Smooth muscle cell (in vitro differentiated cells): ENCODE data around the gene ASB18. TPM values are rescaled to one million over a fixed set of nuclear protein-coding genes. Genes with fewer than 3 reads are reported as not detected.

Experiments used
- DNase-seq: peaks from one replicate; lab custom pipeline; 2025; ENCODE audit not compliant: unreplicated experiment; lab: John Stamatoyannopoulos, UW
- H2AFZ ChIP-seq: fragments of 200-600 bp; sonication (generic); 2 replicates; pipeline ENCODE4 v1.6.0; 2016; ENCODE audit warnings: antibody characterized with exemption, low read depth, mild to moderate bottlenecking
- H3F3A ChIP-seq: fragments of 200-600 bp; sonication (generic); 2 replicates; pipeline ENCODE4 v1.6.0; 2017; ENCODE audit warnings: antibody characterized with exemption, low read depth
- H3K27ac ChIP-seq: fragments of 200-600 bp; sonication (generic); 2 replicates; pipeline ENCODE4 v1.5.1; 2016; ENCODE audit warnings: low read depth, mild to moderate bottlenecking
- H3K27me3 ChIP-seq: fragments of 200-600 bp; sonication (generic); 2 replicates; pipeline ENCODE4 v1.6.1; 2016; ENCODE audit warnings: low read depth, mild to moderate bottlenecking
- H3K36me3 ChIP-seq: fragments of 200-600 bp; sonication (generic); 2 replicates; pipeline ENCODE4 v1.5.1; 2016; ENCODE audit warnings: low read depth
- H3K4me1 ChIP-seq: fragments of 200-600 bp; sonication (generic); 2 replicates; pipeline ENCODE4 v1.5.1; 2016; ENCODE audit warnings: low read depth
- H3K4me2 ChIP-seq: fragments of 200-600 bp; sonication (generic); 2 replicates; pipeline ENCODE4 v1.6.0; 2016; ENCODE audit warnings: mild to moderate bottlenecking
- H3K4me3 ChIP-seq: fragments of 200-600 bp; sonication (generic); 2 replicates; pipeline ENCODE4 v1.5.1; 2016; ENCODE audit warnings: mild to moderate bottlenecking
- H3K79me2 ChIP-seq: fragments of 200-600 bp; sonication (generic); 2 replicates; pipeline ENCODE4 v1.6.0; 2016; ENCODE audit warnings: low read depth, mild to moderate bottlenecking
- H3K9ac ChIP-seq: fragments of 200-600 bp; sonication (generic); 2 replicates; pipeline ENCODE4 v1.6.0; 2016; ENCODE audit warnings: low read depth
- H3K9me3 ChIP-seq: fragments of 200-600 bp; sonication (generic); replicated peaks from 2 replicates; pipeline ENCODE4 v1.5.1; 2016; ENCODE audit warnings: low read depth
- H4K20me1 ChIP-seq: fragments of 200-600 bp; sonication (generic); 2 replicates; pipeline ENCODE4 v1.6.0; 2016; ENCODE audit warnings: low read depth
- CTCF ChIP-seq: fragments of 200-600 bp; sonication (generic); IDR thresholded peaks from 2 replicates; pipeline ENCODE4 v1.5.1; 2017; ENCODE audit warnings: borderline replicate concordance, mild to moderate bottlenecking, antibody characterized with exemption; ENCODE audit not compliant: insufficient read depth, poor library complexity, severe bottlenecking
- WGBS: methylation state at CpG from one replicate; pipeline ENCODE4 v1.1.7; 2016; ENCODE audit warnings: low lambda C conversion rate; 5-methylcytosine and 5-hydroxymethylcytosine counted together
- polyA plus RNA-seq: library from polyadenylated mRNA; unstranded; fragments of >200 nt; fragmentation: Nextera tagmentation; extraction: Ambion mirVana; gene quantifications from 2 replicates; pipeline ENCODE4 v1.2.1, GENCODE V29; 2016
- total RNA-seq: library from RNA; depleted of rRNA; stranded (reverse); fragments of >200 nt; gene quantifications from 2 replicates; pipeline ENCODE4 v1.2.3, GENCODE V29; 2014

The ASB18 gene
- total and polyA plus RNA-seq, 2 experiments from 2014 or later: 0.05 TPM; not detected in 1

- no peak for TF ChIP-seq CTCF
- no peak overlapping the region for H3K4me3 ChIP-seq
- no peaks in the 10 kb centered on the region for H4K20me1 ChIP-seq
- no peak overlapping the region for H3K4me2 ChIP-seq
- H3F3A ChIP-seq: no peaks in the 10 kb centered on the region
- H3K79me2 ChIP-seq: no peaks in the 10 kb centered on the region
- no peak overlapping the region for H2AFZ ChIP-seq
- H3K4me1 ChIP-seq: no peaks in the 10 kb centered on the region
- no peak for DNase-seq
- no peak overlapping the region for H3K27ac ChIP-seq
- no peaks in the 10 kb centered on the region for H3K9me3 ChIP-seq
- no peaks in the 10 kb centered on the region for H3K36me3 ChIP-seq
- H3K27me3 ChIP-seq: peaks cover 4% of the 10 kb centered on the region
- H3K9ac ChIP-seq: no peak overlapping the region
- 71% methylated on average over 12 of the region's 12 CpGs for WGBS
Observed at GRCh38 chr2:236195726-236196125, 68.5 kb downstream of the ASB18 start.

GRCh38 chr2:236194786-236195185 is 69.4 kb downstream of the ASB18 start:
- no peaks in the 10 kb centered on the region for H3K9me3 ChIP-seq
- H3K27me3 ChIP-seq: no peaks in the 10 kb centered on the region
- H2AFZ ChIP-seq: no peak overlapping the region
- TF ChIP-seq CTCF: no peak
- H3K4me3 ChIP-seq: no peak overlapping the region
- DNase-seq: no peak
- no peaks in the 10 kb centered on the region for H3K79me2 ChIP-seq
- WGBS: 95% methylated on average over 12 of the region's 12 CpGs
- H3K36me3 ChIP-seq: no peaks in the 10 kb centered on the region
- no peak overlapping the region for H3K4me2 ChIP-seq
- H3K4me1 ChIP-seq: no peaks in the 10 kb centered on the region
- no peaks in the 10 kb centered on the region for H4K20me1 ChIP-seq
- no peak overlapping the region for H3K9ac ChIP-seq
- no peaks in the 10 kb centered on the region for H3F3A ChIP-seq
- no peak overlapping the region for H3K27ac ChIP-seq

GRCh38 chr2:236193026-236193425 is 71.2 kb downstream of the ASB18 start:
- H3K79me2 ChIP-seq: no peaks in the 10 kb centered on the region
- no peaks in the 10 kb centered on the region for H3K9me3 ChIP-seq
- no peak overlapping the region for H3K27ac ChIP-seq
- no peaks in the 10 kb centered on the region for H3K27me3 ChIP-seq
- no peak overlapping the region for H3K9ac ChIP-seq
- no peaks in the 10 kb centered on the region for H4K20me1 ChIP-seq
- H3F3A ChIP-seq: no peaks in the 10 kb centered on the region
- 80% methylated on average over 10 of the region's 10 CpGs for WGBS
- DNase-seq: no peak
- no peaks in the 10 kb centered on the region for H3K36me3 ChIP-seq
- no peak overlapping the region for H3K4me3 ChIP-seq
- H2AFZ ChIP-seq: no peak overlapping the region
- no peak for TF ChIP-seq CTCF
- no peak overlapping the region for H3K4me2 ChIP-seq
- H3K4me1 ChIP-seq: no peaks in the 10 kb centered on the region

GRCh38 chr2:236190674-236191073 is 73.5 kb downstream of the ASB18 start:
- no peaks in the 10 kb centered on the region for H3K9me3 ChIP-seq
- H3K4me2 ChIP-seq: no peak overlapping the region
- H3K9ac ChIP-seq: no peak overlapping the region
- no peak overlapping the region for H3K27ac ChIP-seq
- H3K36me3 ChIP-seq: no peaks in the 10 kb centered on the region
- H3K79me2 ChIP-seq: no peaks in the 10 kb centered on the region
- H3F3A ChIP-seq: no peaks in the 10 kb centered on the region
- no peak for TF ChIP-seq CTCF
- no peak overlapping the region for H3K4me3 ChIP-seq
- H4K20me1 ChIP-seq: no peaks in the 10 kb centered on the region
- no peaks in the 10 kb centered on the region for H3K27me3 ChIP-seq
- H2AFZ ChIP-seq: no peak overlapping the region
- no peaks in the 10 kb centered on the region for H3K4me1 ChIP-seq
- 97% methylated on average over 2 of the region's 2 CpGs for WGBS
- DNase-seq: no peak
